ENCODE measurements around the gene MSL1.
A peak's percentile ranks its signal among the peaks of the same experiment; 100 is the strongest.

MSL1 gene

DNA sequence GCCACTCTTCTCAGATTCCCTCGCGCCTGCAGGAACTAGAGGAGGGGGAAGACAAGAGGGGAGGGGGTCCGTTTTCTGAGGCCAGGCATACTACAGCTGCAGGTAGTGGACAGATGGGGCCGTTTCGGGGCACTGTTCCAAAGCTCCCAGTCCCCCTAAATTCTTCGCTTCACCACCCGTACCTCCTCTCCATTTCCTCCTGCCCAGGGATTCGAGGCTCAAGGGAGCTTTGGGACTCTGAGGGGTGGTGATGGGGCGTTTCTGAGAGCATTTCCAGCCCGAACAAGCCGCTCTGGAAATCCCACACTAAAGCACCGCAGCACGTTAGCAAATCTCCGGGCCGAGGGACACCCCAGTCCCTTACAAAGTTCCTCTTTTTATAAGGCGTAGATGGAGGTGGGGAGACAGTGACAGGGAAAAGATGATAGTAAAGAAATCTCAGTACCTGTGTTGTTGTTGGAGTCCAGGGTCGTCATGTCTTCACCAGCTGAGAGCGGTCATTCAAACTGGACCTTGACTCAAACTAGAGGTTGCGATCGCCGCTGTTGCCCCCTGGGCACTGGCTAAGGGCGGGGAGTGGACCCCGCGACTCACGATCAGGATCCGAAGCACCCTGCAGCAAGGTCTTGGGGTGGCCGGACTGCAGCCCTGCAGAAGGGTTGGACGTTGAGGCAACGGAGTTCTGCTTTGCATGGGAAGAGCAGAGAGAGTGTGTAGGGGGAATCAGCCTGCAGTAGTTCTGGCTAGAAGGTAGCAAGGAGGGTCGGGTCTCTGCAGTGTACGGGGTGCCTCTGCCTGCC, 22.0 kb upstream of the MSL1 start:
- Histone ChIP-seq H3K4me3 (ENCODE audit: insufficient read depth, low read depth, low read length, poor library complexity, severe bottlenecking) (peak overlapping the region; percentile 71), H3K4me1 (ENCODE audit: control insufficient read depth, insufficient read depth, low read length, poor library complexity, severe bottlenecking) (peaks cover 85% of the 10 kb centered on the region), H3K9me3 (ENCODE audit: control insufficient read depth, low read length) (no peaks in the 10 kb centered on the region), H3K27me3 (replicated peaks; ENCODE audit: control insufficient read depth, insufficient read depth, low read length, poor library complexity, severe bottlenecking) (no peaks in the 10 kb centered on the region), H3K36me3 (ENCODE audit: control insufficient read depth, insufficient read depth, low read length) (peaks cover 11% of the 10 kb centered on the region), H3K27ac (ENCODE audit: insufficient read depth, low read length, poor library complexity, severe bottlenecking) (peak overlapping the region; percentile 97)
- DNase-seq = no peak

GRCh38 chr17:40100419-40100668, 21.4 kb upstream of the MSL1 start, which contains the start of gene NR1D1:
NR1D1 (minus strand) TSS chr17:40100589; CDS start chr17:40100094, 495 bp downstream.
- peaks cover 85% of the 10 kb centered on the region for H3K4me1 ChIP-seq (ENCODE audit: control insufficient read depth, insufficient read depth, low read length, poor library complexity, severe bottlenecking)
- DNase-seq = no peak

DNA sequence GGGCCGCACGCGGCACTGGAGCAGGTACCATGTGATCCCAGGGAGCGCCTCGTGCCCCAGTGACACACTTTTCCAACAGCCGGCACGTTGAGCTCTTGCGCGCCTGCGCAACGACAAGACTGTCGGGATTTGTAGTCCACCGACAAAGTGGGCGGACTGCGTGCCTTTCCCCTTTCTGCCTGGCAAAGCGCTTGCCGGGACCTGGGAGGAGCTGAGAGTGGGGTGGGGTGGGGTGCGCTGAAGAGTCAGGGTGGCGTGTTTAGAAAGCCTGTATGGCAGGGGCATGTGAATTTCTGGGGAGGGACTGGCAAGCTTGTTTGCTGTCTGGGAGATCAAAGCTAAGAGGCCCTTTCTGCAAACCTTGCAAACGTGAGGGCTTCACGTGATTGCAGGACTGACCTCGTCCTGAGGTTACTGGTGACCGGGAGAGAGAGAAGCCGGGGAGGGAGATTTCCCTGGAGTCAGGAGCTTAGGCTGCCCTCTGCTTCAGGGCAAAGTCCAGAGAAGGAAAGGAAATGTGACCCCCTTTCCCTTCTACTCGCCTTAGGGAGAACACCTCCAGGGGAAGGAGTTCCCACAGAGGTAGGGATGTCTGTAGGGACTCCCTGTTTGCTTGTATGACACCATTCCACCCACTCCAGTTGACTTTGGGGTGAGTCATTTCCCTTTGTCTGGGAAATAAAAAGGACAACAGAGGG, 21.0 kb upstream of the MSL1 start:
- H3K27ac ChIP-seq (ENCODE audit: insufficient read depth, low read length, poor library complexity, severe bottlenecking) = peak overlapping the region; percentile 97
- DNase-seq = peak; percentile 91 to 93 (median 92)
- H3K4me1 ChIP-seq (ENCODE audit: control insufficient read depth, insufficient read depth, low read length, poor library complexity, severe bottlenecking) = peaks cover 85% of the 10 kb centered on the region
- H3K9me3 ChIP-seq (ENCODE audit: control insufficient read depth, low read length) = no peaks in the 10 kb centered on the region
- H3K27me3 ChIP-seq (replicated peaks; ENCODE audit: control insufficient read depth, insufficient read depth, low read length, poor library complexity, severe bottlenecking) = no peaks in the 10 kb centered on the region
- peak overlapping the region; percentile 71 for H3K4me3 ChIP-seq (ENCODE audit: insufficient read depth, low read depth, low read length, poor library complexity, severe bottlenecking)
- H3K36me3 ChIP-seq (ENCODE audit: control insufficient read depth, insufficient read depth, low read length) = peaks cover 8% of the 10 kb centered on the region

More at GRCh38 chr17:40100419-40100668, 21.4 kb upstream of the MSL1 start, which contains the start of gene NR1D1:
- Histone ChIP-seq H3K4me3 (ENCODE audit: insufficient read depth, low read depth, low read length, poor library complexity, severe bottlenecking) (peak within 1 kb of the TSS; percentile 71), H3K27ac (ENCODE audit: insufficient read depth, low read length, poor library complexity, severe bottlenecking) (peak within 1 kb of the TSS; percentile 97), H3K9me3 (ENCODE audit: control insufficient read depth, low read length) (no peaks in the 10 kb centered on the region), H3K27me3 (replicated peaks; ENCODE audit: control insufficient read depth, insufficient read depth, low read length, poor library complexity, severe bottlenecking) (no peaks in the 10 kb centered on the region), H3K36me3 (ENCODE audit: control insufficient read depth, insufficient read depth, low read length) (peaks cover 8% of the 10 kb centered on the region)

DNA sequence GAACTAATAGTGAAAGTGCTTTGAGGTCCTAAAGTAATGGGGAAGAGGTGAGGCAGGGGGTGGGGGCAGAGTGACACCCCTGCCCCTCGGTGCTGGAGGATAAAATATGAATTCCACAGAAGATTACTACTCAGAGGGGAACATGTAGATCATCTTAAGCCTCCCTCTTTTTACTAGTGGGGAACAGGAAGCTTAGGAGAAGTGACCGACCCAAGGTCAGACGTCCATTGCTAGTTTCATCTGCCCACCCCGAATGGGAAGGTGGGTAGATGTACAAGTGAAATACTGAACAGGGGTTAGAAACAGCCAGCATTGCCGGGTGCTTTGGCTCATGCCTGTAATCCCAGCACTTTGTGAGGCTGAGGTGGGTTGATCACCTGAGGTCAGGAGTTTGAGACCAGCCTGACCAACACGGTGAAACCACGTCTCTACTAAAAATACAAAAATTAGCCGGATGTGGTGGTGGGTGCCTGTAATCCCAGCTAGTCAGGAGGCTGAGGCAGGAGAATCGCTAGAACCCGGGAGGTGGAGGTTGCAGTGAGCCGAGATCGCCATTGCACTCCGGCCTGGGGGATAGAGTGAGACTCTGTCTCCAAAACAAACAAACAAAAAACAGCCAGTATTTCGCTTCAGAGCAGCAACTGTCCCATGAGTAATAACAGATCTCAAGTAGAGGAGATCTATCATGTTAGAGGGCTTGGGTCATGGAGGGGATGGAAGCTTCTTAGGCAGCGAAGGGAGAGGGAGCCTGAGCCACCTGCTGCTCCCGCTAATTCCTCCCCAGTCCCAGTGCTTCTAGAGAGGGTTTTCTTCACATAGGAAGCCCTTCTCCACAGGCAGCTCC, 20.2 kb upstream of the MSL1 start:
- Histone ChIP-seq H3K4me1 (ENCODE audit: control insufficient read depth, insufficient read depth, low read length, poor library complexity, severe bottlenecking) (peaks cover 88% of the 10 kb centered on the region), H3K4me3 (ENCODE audit: insufficient read depth, low read depth, low read length, poor library complexity, severe bottlenecking) (peak overlapping the region; percentile 71), H3K9me3 (ENCODE audit: control insufficient read depth, low read length) (no peaks in the 10 kb centered on the region), H3K27me3 (replicated peaks; ENCODE audit: control insufficient read depth, insufficient read depth, low read length, poor library complexity, severe bottlenecking) (no peaks in the 10 kb centered on the region), H3K36me3 (ENCODE audit: control insufficient read depth, insufficient read depth, low read length) (peaks cover 8% of the 10 kb centered on the region), H3K27ac (ENCODE audit: insufficient read depth, low read length, poor library complexity, severe bottlenecking) (peak overlapping the region; percentile 97)
- no peak for DNase-seq

- Histone ChIP-seq H3K4me1 (ENCODE audit: control insufficient read depth, insufficient read depth, low read length, poor library complexity, severe bottlenecking) (peaks cover 88% of the 10 kb centered on the region), H3K27ac (ENCODE audit: insufficient read depth, low read length, poor library complexity, severe bottlenecking) (peak overlapping the region; percentile 42), H3K27me3 (replicated peaks; ENCODE audit: control insufficient read depth, insufficient read depth, low read length, poor library complexity, severe bottlenecking) (no peaks in the 10 kb centered on the region), H3K36me3 (ENCODE audit: control insufficient read depth, insufficient read depth, low read length) (no peaks in the 10 kb centered on the region), H3K9me3 (ENCODE audit: control insufficient read depth, low read length) (no peaks in the 10 kb centered on the region), H3K4me3 (ENCODE audit: insufficient read depth, low read depth, low read length, poor library complexity, severe bottlenecking) (no peak overlapping the region)
- DNase-seq = no peak
These were observed 18.6 kb upstream of the MSL1 start for GRCh38 chr17:40103071-40103661.

- no peak for DNase-seq
- H3K4me3 ChIP-seq (ENCODE audit: insufficient read depth, low read depth, low read length, poor library complexity, severe bottlenecking) = no peak overlapping the region
- H3K27ac ChIP-seq (ENCODE audit: insufficient read depth, low read length, poor library complexity, severe bottlenecking) = peak overlapping the region; percentile 42
- no peaks in the 10 kb centered on the region for H3K9me3 ChIP-seq (ENCODE audit: control insufficient read depth, low read length)
- H3K27me3 ChIP-seq (replicated peaks; ENCODE audit: control insufficient read depth, insufficient read depth, low read length, poor library complexity, severe bottlenecking) = no peaks in the 10 kb centered on the region
- H3K36me3 ChIP-seq (ENCODE audit: control insufficient read depth, insufficient read depth, low read length) = no peaks in the 10 kb centered on the region
- peaks cover 88% of the 10 kb centered on the region for H3K4me1 ChIP-seq (ENCODE audit: control insufficient read depth, insufficient read depth, low read length, poor library complexity, severe bottlenecking)
These were observed 18.1 kb upstream of the MSL1 start for GRCh38 chr17:40103688-40104087.

- no peak for DNase-seq
- Histone ChIP-seq H3K4me1 (ENCODE audit: control insufficient read depth, insufficient read depth, low read length, poor library complexity, severe bottlenecking) (peaks cover 93% of the 10 kb centered on the region), H3K9me3 (ENCODE audit: control insufficient read depth, low read length) (no peaks in the 10 kb centered on the region), H3K27ac (ENCODE audit: insufficient read depth, low read length, poor library complexity, severe bottlenecking) (peak overlapping the region; percentile 19), H3K4me3 (ENCODE audit: insufficient read depth, low read depth, low read length, poor library complexity, severe bottlenecking) (no peak overlapping the region), H3K36me3 (ENCODE audit: control insufficient read depth, insufficient read depth, low read length) (no peaks in the 10 kb centered on the region), H3K27me3 (replicated peaks; ENCODE audit: control insufficient read depth, insufficient read depth, low read length, poor library complexity, severe bottlenecking) (no peaks in the 10 kb centered on the region)
These were observed 16.9 kb upstream of the MSL1 start for GRCh38 chr17:40104594-40105486.

GRCh38 chr17:40105861-40106759, 15.7 kb upstream of the MSL1 start:
- H3K27ac ChIP-seq (ENCODE audit: insufficient read depth, low read length, poor library complexity, severe bottlenecking) = peak overlapping the region; percentile 91
- H3K9me3 ChIP-seq (ENCODE audit: control insufficient read depth, low read length) = no peaks in the 10 kb centered on the region
- H3K4me1 ChIP-seq (ENCODE audit: control insufficient read depth, insufficient read depth, low read length, poor library complexity, severe bottlenecking) = peaks cover 93% of the 10 kb centered on the region
- no peak for DNase-seq
- no peaks in the 10 kb centered on the region for H3K27me3 ChIP-seq (replicated peaks; ENCODE audit: control insufficient read depth, insufficient read depth, low read length, poor library complexity, severe bottlenecking)
- no peak overlapping the region for H3K4me3 ChIP-seq (ENCODE audit: insufficient read depth, low read depth, low read length, poor library complexity, severe bottlenecking)
- no peaks in the 10 kb centered on the region for H3K36me3 ChIP-seq (ENCODE audit: control insufficient read depth, insufficient read depth, low read length)
